HUES48 (cell line): ENCODE measurements around the gene ITIH1.
A peak's percentile ranks its signal among the peaks of the same experiment; 100 is the strongest.

ENCODE experiments used
- H3K27ac ChIP-seq: one replicate; pipeline ENCODE4 v1.7.0; 2013; ENCODE audit warnings: low read depth, low read length, inconsistent platforms
- H3K27me3 ChIP-seq: 2 replicates; pipeline ENCODE4 v1.6.1; 2013; ENCODE audit warnings: mild to moderate bottlenecking, low read length; ENCODE audit not compliant: control insufficient read depth, insufficient read depth
- H3K36me3 ChIP-seq: 2 replicates; pipeline ENCODE4 v1.6.1; 2013; ENCODE audit warnings: low read length; ENCODE audit not compliant: control insufficient read depth, insufficient read depth
- H3K4me1 ChIP-seq: 2 replicates; pipeline ENCODE4 v1.6.1; 2013; ENCODE audit warnings: mild to moderate bottlenecking, low read length; ENCODE audit not compliant: control insufficient read depth, insufficient read depth
- H3K4me3 ChIP-seq: 2 replicates; pipeline ENCODE4 v1.5.1; 2013; ENCODE audit warnings: mild to moderate bottlenecking, low read depth, low read length
- H3K9ac ChIP-seq: 2 replicates; pipeline ENCODE4 v1.6.1; 2013; ENCODE audit warnings: mild to moderate bottlenecking, low read depth, low read length, moderate library complexity
- H3K9me3 ChIP-seq: 2 replicates; pipeline ENCODE4 v1.6.1; 2013; ENCODE audit warnings: low read length; ENCODE audit not compliant: control insufficient read depth, insufficient read depth

The ITIH1 gene

GRCh38 chr3:52754373-52754772 is 23.0 kb upstream of the ITIH1 start:
- Histone ChIP-seq H3K4me3 (no peak overlapping the region), H3K27me3 (no peaks in the 10 kb centered on the region), H3K27ac (no peak overlapping the region), H3K9me3 (no peaks in the 10 kb centered on the region), H3K9ac (no peak overlapping the region), H3K36me3 (peaks cover 83% of the 10 kb centered on the region), H3K4me1 (no peaks in the 10 kb centered on the region)

- Histone ChIP-seq H3K27me3 (no peaks in the 10 kb centered on the region), H3K4me1 (no peaks in the 10 kb centered on the region), H3K9ac (no peak overlapping the region), H3K9me3 (no peaks in the 10 kb centered on the region), H3K27ac (no peak overlapping the region), H3K36me3 (peaks cover 82% of the 10 kb centered on the region), H3K4me3 (no peak overlapping the region)
Measured at GRCh38 chr3:52756141-52756540, 21.3 kb upstream of the ITIH1 start.

GRCh38 chr3:52763466-52763865 is 13.9 kb upstream of the ITIH1 start:
- no peak overlapping the region for H3K9ac ChIP-seq
- no peak overlapping the region for H3K27ac ChIP-seq
- H3K4me3 ChIP-seq: no peak overlapping the region
- no peaks in the 10 kb centered on the region for H3K9me3 ChIP-seq
- H3K36me3 ChIP-seq: peaks cover 80% of the 10 kb centered on the region
- H3K27me3 ChIP-seq: no peaks in the 10 kb centered on the region
- no peaks in the 10 kb centered on the region for H3K4me1 ChIP-seq

- Histone ChIP-seq H3K27ac (peak overlapping the region; percentile 93), H3K9ac (peak overlapping the region; percentile 54), H3K4me1 (no peaks in the 10 kb centered on the region)
Measured at GRCh38 chr3:52769786-52770455, 7.5 kb upstream of the ITIH1 start.

GRCh38 chr3:52770496-52771333 is 6.7 kb upstream of the ITIH1 start, which contains the start of gene NEK4:
NEK4 (minus strand) TSS chr3:52770940; CDS start chr3:52770746, 194 bp downstream.
- Histone ChIP-seq H3K9me3 (no peaks in the 10 kb centered on the region), H3K27ac (peak within 1 kb of the TSS; percentile 93), H3K27me3 (no peaks in the 10 kb centered on the region), H3K4me1 (no peaks in the 10 kb centered on the region), H3K36me3 (peaks cover 20% of the 10 kb centered on the region), H3K9ac (peak within 1 kb of the TSS; percentile 78), H3K4me3 (peak within 1 kb of the TSS; percentile 77)

More at GRCh38 chr3:52769786-52770455, 7.5 kb upstream of the ITIH1 start:
- no peaks in the 10 kb centered on the region for H3K27me3 ChIP-seq
- peak overlapping the region; percentile 77 for H3K4me3 ChIP-seq
- no peaks in the 10 kb centered on the region for H3K9me3 ChIP-seq
- peaks cover 28% of the 10 kb centered on the region for H3K36me3 ChIP-seq

- Histone ChIP-seq H3K9me3 (no peaks in the 10 kb centered on the region), H3K4me3 (peak overlapping the region; percentile 77), H3K27ac (peak overlapping the region; percentile 93), H3K4me1 (no peaks in the 10 kb centered on the region), H3K9ac (peak overlapping the region; percentile 78), H3K27me3 (no peaks in the 10 kb centered on the region), H3K36me3 (peaks cover 14% of the 10 kb centered on the region)
Measured at GRCh38 chr3:52771334-52771681, 6.1 kb upstream of the ITIH1 start.

- H3K4me3 ChIP-seq: peak overlapping the region; percentile 77
- no peak overlapping the region for H3K9ac ChIP-seq
Measured at GRCh38 chr3:52771702-52772101, 5.7 kb upstream of the ITIH1 start.

GRCh38 chr3:52773361-52774065 is 3.9 kb upstream of the ITIH1 start:
- H3K9me3 ChIP-seq: no peaks in the 10 kb centered on the region
- H3K36me3 ChIP-seq: 0 out of 2 replicates have a peak, but pooled peaks cover 1% of the 10 kb centered on the region
- no peak overlapping the region for H3K4me3 ChIP-seq
- no peaks in the 10 kb centered on the region for H3K27me3 ChIP-seq
- no peak overlapping the region for H3K9ac ChIP-seq
- no peaks in the 10 kb centered on the region for H3K4me1 ChIP-seq
- no peak overlapping the region for H3K27ac ChIP-seq

More at GRCh38 chr3:52771702-52772101, 5.7 kb upstream of the ITIH1 start:
- Histone ChIP-seq H3K36me3 (peaks cover 11% of the 10 kb centered on the region), H3K27ac (no peak overlapping the region), H3K4me1 (no peaks in the 10 kb centered on the region), H3K27me3 (no peaks in the 10 kb centered on the region), H3K9me3 (no peaks in the 10 kb centered on the region)

GRCh38 chr3:52774066-52774713 is 3.2 kb upstream of the ITIH1 start:
- Histone ChIP-seq H3K4me3 (no peak overlapping the region), H3K4me1 (no peaks in the 10 kb centered on the region), H3K27me3 (no peaks in the 10 kb centered on the region), H3K9me3 (no peaks in the 10 kb centered on the region), H3K36me3 (no peaks in the 10 kb centered on the region), H3K9ac (no peak overlapping the region), H3K27ac (no peak overlapping the region)

GRCh38 chr3:52774901-52775864 is 2.2 kb upstream of the ITIH1 start:
- no peaks in the 10 kb centered on the region for H3K4me1 ChIP-seq
- H3K9me3 ChIP-seq: no peaks in the 10 kb centered on the region
- H3K4me3 ChIP-seq: no peak overlapping the region
- no peak overlapping the region for H3K9ac ChIP-seq
- H3K27ac ChIP-seq: no peak overlapping the region
- no peaks in the 10 kb centered on the region for H3K36me3 ChIP-seq
- H3K27me3 ChIP-seq: no peaks in the 10 kb centered on the region
